Astrocyte (in vitro differentiated cells and primary cell): ENCODE results near the gene SLCO2A1. TPM values are rescaled to one million over a fixed set of nuclear protein-coding genes. Genes with fewer than 3 reads are reported as not detected.

Experiments
- DNase-seq: peaks from one replicate; pipeline ENCODE4 v3.0.0-alpha.2; 2010; ENCODE audit warnings: low read depth
- FAIRE-seq: peaks from 2 replicates; lab custom pipeline; 2011; peaks lifted over from hg19 to GRCh38; lab: Jason Lieb, UNC
- H2AFZ ChIP-seq: 2 replicates; pipeline ENCODE4 v1.6.0; 2012; ENCODE audit warnings: low read depth, low read length, inconsistent platforms
- H3K27ac ChIP-seq: 2 replicates; pipeline ENCODE4 v1.5.1; 2011; ENCODE audit warnings: low read depth, low read length, inconsistent platforms
- H3K27me3 ChIP-seq: 2 replicates; pipeline ENCODE4 v1.6.0; 2011; ENCODE audit warnings: low read length, inconsistent platforms; ENCODE audit not compliant: insufficient read depth
- H3K36me3 ChIP-seq: 2 replicates; pipeline ENCODE4 v1.5.1; 2011; ENCODE audit warnings: low read length, inconsistent platforms; ENCODE audit not compliant: insufficient read depth
- H3K4me1 ChIP-seq: 2 replicates; pipeline ENCODE4 v1.5.1; 2011; ENCODE audit warnings: low read length, inconsistent platforms; ENCODE audit not compliant: insufficient read depth
- H3K4me2 ChIP-seq: 2 replicates; pipeline ENCODE4 v1.6.0; 2012; ENCODE audit warnings: low read length, inconsistent platforms
- H3K4me3 ChIP-seq: 2 replicates; pipeline ENCODE4 v1.5.1; 2011; ENCODE audit warnings: low read depth, mild to moderate bottlenecking, low read length, inconsistent platforms; ENCODE audit not compliant: insufficient read depth
- H3K79me2 ChIP-seq: 2 replicates; pipeline ENCODE4 v1.6.0; 2012; ENCODE audit warnings: mild to moderate bottlenecking, low read length, inconsistent platforms; ENCODE audit not compliant: insufficient read depth
- H3K9ac ChIP-seq: 2 replicates; pipeline ENCODE4 v1.6.0; 2012; ENCODE audit warnings: mild to moderate bottlenecking, low read length, inconsistent platforms
- H3K9me3 ChIP-seq: 2 replicates; pipeline ENCODE4 v1.5.1; 2012; ENCODE audit warnings: low read depth, mild to moderate bottlenecking, low read length, inconsistent platforms; ENCODE audit not compliant: insufficient read depth
- H4K20me1 ChIP-seq: 2 replicates; pipeline ENCODE4 v1.6.0; 2012; ENCODE audit warnings: low read length, inconsistent platforms; ENCODE audit not compliant: insufficient read depth
- H3K27ac Mint-ChIP-seq: one replicate; pipeline ENCODE4 v1.8.0; 2021; ENCODE audit warnings: mild to moderate bottlenecking, mixed read lengths; ENCODE audit not compliant: unreplicated experiment
- H3K27me3 Mint-ChIP-seq: one replicate; pipeline ENCODE4 v1.8.0; 2021; ENCODE audit warnings: low read depth, mixed read lengths; ENCODE audit not compliant: unreplicated experiment
- H3K36me3 Mint-ChIP-seq: one replicate; pipeline ENCODE4 v1.8.0; 2021; ENCODE audit warnings: low read depth, mixed read lengths; ENCODE audit not compliant: unreplicated experiment
- H3K4me1 Mint-ChIP-seq: one replicate; pipeline ENCODE4 v1.8.0; 2021; ENCODE audit warnings: low read depth, mixed read lengths; ENCODE audit not compliant: unreplicated experiment
- H3K4me3 Mint-ChIP-seq: one replicate; pipeline ENCODE4 v1.8.0; 2021; ENCODE audit warnings: mild to moderate bottlenecking, moderate library complexity, mixed read lengths; ENCODE audit not compliant: unreplicated experiment
- H3K9me3 Mint-ChIP-seq: one replicate; pipeline ENCODE4 v1.8.0; 2021; ENCODE audit warnings: mild to moderate bottlenecking, mixed read lengths; ENCODE audit not compliant: unreplicated experiment
- EZH2 ChIP-seq: IDR thresholded peaks from 2 replicates; pipeline ENCODE4 v1.6.1; 2012; ENCODE audit warnings: mild to moderate bottlenecking, low read length, inconsistent platforms; ENCODE audit not compliant: insufficient read depth
- total RNA-seq: library from RNA; stranded (reverse); gene quantifications from 2 replicates; pipeline ENCODE4 v1.2.1, GENCODE V29; 2021
- TF ChIP-seq, protein P1 (sequence below): IDR thresholded peaks from 2 replicates; pipeline ENCODE4 v1.5.1; 2011; ENCODE audit warnings: low read depth, mild to moderate bottlenecking, inconsistent platforms, low read length, moderate library complexity; ENCODE audit not compliant: insufficient read depth

Gene SLCO2A1
- total RNA-seq, 1 donor from 2014 or later, result 2.1 TPM

DNA sequence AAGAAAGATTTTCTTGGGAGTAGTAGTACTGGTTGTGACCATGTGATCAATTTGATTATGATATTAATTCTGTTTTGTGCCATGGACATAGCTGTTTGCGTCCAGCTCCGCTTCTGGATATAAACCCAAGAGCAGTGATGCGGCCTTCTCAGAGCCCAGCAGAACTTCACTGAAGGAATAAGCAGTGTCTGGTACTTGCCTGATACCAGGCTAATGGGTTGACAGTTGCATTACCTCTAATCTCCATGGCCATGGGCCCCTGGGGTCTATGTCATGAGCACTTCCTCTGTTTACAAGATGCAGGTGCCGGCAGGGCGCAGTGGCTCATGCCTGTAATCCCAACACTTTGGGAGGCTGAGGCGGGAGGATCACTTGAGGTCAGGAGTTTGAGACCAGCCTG is 97.7 kb downstream of the SLCO2A1 start:
- no peak overlapping the region for H3K4me3 ChIP-seq
- peaks cover 10% of the 10 kb centered on the region for H3K27me3 ChIP-seq
- no peak overlapping the region for H3K4me2 ChIP-seq
- H3K4me1 Mint-ChIP-seq, result no peaks in the 10 kb centered on the region
- no peaks in the 10 kb centered on the region for H3K79me2 ChIP-seq
- H3K27ac ChIP-seq, result no peak overlapping the region
- H3K27me3 Mint-ChIP-seq, result peaks cover 49% of the 10 kb centered on the region
- no peak overlapping the region for H3K27ac Mint-ChIP-seq
- no peaks in the 10 kb centered on the region for H3K36me3 ChIP-seq
- H3K9ac ChIP-seq, result no peak overlapping the region
- FAIRE-seq (no peak), DNase-seq (no peak)
- peaks cover 1% of the 10 kb centered on the region for H3K36me3 Mint-ChIP-seq
- no peak overlapping the region for H2AFZ ChIP-seq
- H3K9me3 ChIP-seq, result no peaks in the 10 kb centered on the region
- no peak overlapping the region for H3K4me3 Mint-ChIP-seq
- H3K9me3 Mint-ChIP-seq, result peaks cover 9% of the 10 kb centered on the region
- TF ChIP-seq, protein P1, sequence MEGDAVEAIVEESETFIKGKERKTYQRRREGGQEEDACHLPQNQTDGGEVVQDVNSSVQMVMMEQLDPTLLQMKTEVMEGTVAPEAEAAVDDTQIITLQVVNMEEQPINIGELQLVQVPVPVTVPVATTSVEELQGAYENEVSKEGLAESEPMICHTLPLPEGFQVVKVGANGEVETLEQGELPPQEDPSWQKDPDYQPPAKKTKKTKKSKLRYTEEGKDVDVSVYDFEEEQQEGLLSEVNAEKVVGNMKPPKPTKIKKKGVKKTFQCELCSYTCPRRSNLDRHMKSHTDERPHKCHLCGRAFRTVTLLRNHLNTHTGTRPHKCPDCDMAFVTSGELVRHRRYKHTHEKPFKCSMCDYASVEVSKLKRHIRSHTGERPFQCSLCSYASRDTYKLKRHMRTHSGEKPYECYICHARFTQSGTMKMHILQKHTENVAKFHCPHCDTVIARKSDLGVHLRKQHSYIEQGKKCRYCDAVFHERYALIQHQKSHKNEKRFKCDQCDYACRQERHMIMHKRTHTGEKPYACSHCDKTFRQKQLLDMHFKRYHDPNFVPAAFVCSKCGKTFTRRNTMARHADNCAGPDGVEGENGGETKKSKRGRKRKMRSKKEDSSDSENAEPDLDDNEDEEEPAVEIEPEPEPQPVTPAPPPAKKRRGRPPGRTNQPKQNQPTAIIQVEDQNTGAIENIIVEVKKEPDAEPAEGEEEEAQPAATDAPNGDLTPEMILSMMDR, result no peak
- TF ChIP-seq EZH2, result no peak
- H3K4me1 ChIP-seq, result peaks cover 4% of the 10 kb centered on the region
- H4K20me1 ChIP-seq, result no peaks in the 10 kb centered on the region

DNA sequence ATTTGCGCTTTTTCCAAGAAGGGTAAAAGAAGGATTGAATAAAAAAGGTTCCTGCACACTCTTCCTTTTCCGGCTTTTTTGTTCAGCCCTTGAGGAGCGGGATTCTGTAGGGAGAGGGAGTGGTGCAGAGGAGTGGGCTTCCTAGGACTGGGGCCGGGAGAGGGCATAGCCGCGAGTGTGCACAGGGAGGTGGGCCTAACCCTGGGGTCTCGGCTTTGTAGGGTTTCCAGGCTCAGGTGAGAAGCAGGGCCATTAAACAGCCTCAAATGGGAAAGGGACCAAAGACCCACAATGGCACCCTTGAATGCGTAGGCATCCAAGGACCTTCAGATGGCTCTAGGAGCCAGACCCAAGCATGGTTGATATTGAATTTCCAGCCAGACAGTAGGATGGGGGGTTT is 98.6 kb downstream of the SLCO2A1 start:
- Mint-ChIP-seq H3K4me1 (no peaks in the 10 kb centered on the region), H3K27ac (no peak overlapping the region), H3K27me3 (peaks cover 53% of the 10 kb centered on the region), H3K9me3 (peaks cover 9% of the 10 kb centered on the region), H3K36me3 (peaks cover 1% of the 10 kb centered on the region), H3K4me3 (no peak overlapping the region)
- Histone ChIP-seq H2AFZ (no peak overlapping the region), H3K9ac (no peak overlapping the region), H4K20me1 (no peaks in the 10 kb centered on the region), H3K36me3 (no peaks in the 10 kb centered on the region), H3K27me3 (peaks cover 3% of the 10 kb centered on the region), H3K4me1 (peaks cover 4% of the 10 kb centered on the region), H3K9me3 (no peaks in the 10 kb centered on the region), H3K79me2 (no peaks in the 10 kb centered on the region), H3K4me3 (no peak overlapping the region), H3K27ac (no peak overlapping the region), H3K4me2 (no peak overlapping the region)
- FAIRE-seq (no peak), DNase-seq (no peak)
- no peak for TF ChIP-seq EZH2
- TF ChIP-seq, protein P1, result no peak

DNA sequence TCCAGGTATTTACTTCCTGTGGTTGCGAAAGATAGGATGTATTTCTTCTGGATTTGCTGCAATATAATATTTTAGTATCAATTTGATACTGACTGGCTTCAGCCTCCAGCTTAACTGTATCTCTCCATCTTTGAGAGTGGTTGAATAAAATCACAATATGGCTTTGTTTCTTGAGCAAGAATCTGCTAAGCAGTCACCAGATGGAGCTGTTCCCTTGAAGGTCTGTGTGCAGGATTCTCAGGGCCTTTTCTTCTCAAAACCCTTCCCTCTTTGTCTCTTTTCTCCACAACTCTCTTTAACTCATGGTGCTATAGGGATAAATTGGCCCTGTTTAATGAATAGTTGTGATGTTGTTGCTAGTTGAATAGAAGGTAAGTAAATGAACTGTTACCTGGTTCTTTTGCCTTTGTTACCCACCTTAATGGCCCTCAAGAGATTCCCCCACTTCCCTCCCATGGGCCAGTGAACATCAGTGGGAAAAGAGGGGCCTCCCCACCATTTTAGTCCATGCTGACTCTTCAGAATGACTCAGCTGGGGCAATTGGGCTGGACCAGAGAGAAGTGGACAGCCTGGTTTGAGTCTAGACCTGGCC is 99.3 kb downstream of the SLCO2A1 start:
- no peak for FAIRE-seq
- Mint-ChIP-seq H3K4me1 (no peaks in the 10 kb centered on the region), H3K9me3 (peaks cover 9% of the 10 kb centered on the region), H3K4me3 (no peak overlapping the region), H3K27ac (no peak overlapping the region), H3K27me3 (peaks cover 52% of the 10 kb centered on the region), H3K36me3 (peaks cover 1% of the 10 kb centered on the region)
- Histone ChIP-seq H4K20me1 (no peaks in the 10 kb centered on the region), H3K27ac (no peak overlapping the region), H3K9ac (no peak overlapping the region), H2AFZ (no peak overlapping the region), H3K4me2 (no peak overlapping the region), H3K27me3 (no peaks in the 10 kb centered on the region), H3K4me3 (no peak overlapping the region), H3K9me3 (no peaks in the 10 kb centered on the region), H3K36me3 (no peaks in the 10 kb centered on the region), H3K4me1 (peaks cover 4% of the 10 kb centered on the region), H3K79me2 (no peaks in the 10 kb centered on the region)
- TF ChIP-seq, protein P1, result peak; percentile 87
- no peak for TF ChIP-seq EZH2
- peak; percentile 57 for DNase-seq
